ENCODE results near the gene MAGI2. TPM values are rescaled to one million over a fixed set of nuclear protein-coding genes. Genes with fewer than 3 reads are reported as not detected.

MAGI2 gene
- total and polyA plus RNA-seq, 2 donors (not counting 3 experiments of a cell fraction or from before 2014, with no cell fraction given): 0.28 to 6.0 TPM

GRCh38 chr7:78605119-78605518 lies 848.3 kb downstream of the MAGI2 start:
- Histone ChIP-seq H3K4me1 (ENCODE audit: control insufficient read depth, extremely low read depth, insufficient read depth, low read length) (no peaks in the 10 kb centered on the region), H3K9me1 (replicated peaks; ENCODE audit: control insufficient read depth, extremely low read depth, insufficient read depth, low read length) (no peaks in the 10 kb centered on the region), H4K20me1 (replicated peaks; ENCODE audit: control insufficient read depth, extremely low read depth, insufficient read depth, low read length) (no peaks in the 10 kb centered on the region), H3K27ac (ENCODE audit: insufficient read depth, low read depth, low read length) (no peak overlapping the region), H3K9me3 (replicated peaks; ENCODE audit: control insufficient read depth, insufficient read depth, low read length) (no peaks in the 10 kb centered on the region), H3K4me2 (ENCODE audit: insufficient read depth, low read length) (no peak overlapping the region), H2AFZ (ENCODE audit: low read depth, low read length) (no peak overlapping the region), H3K79me2 (ENCODE audit: control insufficient read depth, insufficient read depth, low read length) (no peaks in the 10 kb centered on the region), H3K9ac (replicated peaks; ENCODE audit: extremely low read depth, insufficient read depth, low read length) (no peak overlapping the region), H3K4me3 (replicated peaks in 1 of 3; ENCODE audit: insufficient read depth in 1 of 3, low read depth in 1 of 3, low read length in 3 of 3) (no peak overlapping the region), H3K36me3 (ENCODE audit: control insufficient read depth in 2 of 2, extremely low read depth in 1 of 2, insufficient read depth in 2 of 2, low read length in 2 of 2) (no peaks in the 10 kb centered on the region), H3K27me3 (ENCODE audit: control insufficient read depth in 2 of 2, insufficient read depth in 2 of 2, low read length in 2 of 2) (no peaks in the 10 kb centered on the region)
- no peak for TF ChIP-seq POLR2A (IDR thresholded peaks at IDR 0.05; ENCODE audit: low read depth, low read length)
- TF ChIP-seq EZH2 (IDR thresholded peaks at IDR 0.05; ENCODE audit: borderline replicate concordance, low read depth, low read length, severe bottlenecking): no peak
- TF ChIP-seq FOS (IDR thresholded peaks at IDR 0.05; ENCODE audit: borderline replicate concordance, insufficient read depth, low read length): no peak
- no peak for TF ChIP-seq POLR2AphosphoS5 (IDR thresholded peaks at IDR 0.05; ENCODE audit: insufficient read depth, low read depth, low read length)
- TF ChIP-seq MYC (IDR thresholded peaks at IDR 0.05; ENCODE audit: low read depth, low read length): no peak
- TF ChIP-seq GATA2 (IDR thresholded peaks at IDR 0.05; ENCODE audit: insufficient read depth, insufficient read length, low read depth, low read length): no peak
- TF ChIP-seq CTCF (IDR thresholded peaks at IDR 0.05; ENCODE audit: extremely low read depth in 1 of 2, insufficient read depth in 1 of 2, low read depth in 1 of 2, low read length in 2 of 2): no peak
- TF ChIP-seq JUN (IDR thresholded peaks at IDR 0.05; ENCODE audit: borderline replicate concordance, insufficient read depth, insufficient read length, low read depth): no peak
- no peak for TF ChIP-seq MAX (IDR thresholded peaks at IDR 0.05; ENCODE audit: insufficient read depth, insufficient read length)
- intact Hi-C loops (cut with micrococcal nuclease) (no loop called here), dilution Hi-C loops (cut with MboI; ENCODE audit: extremely low pct_ligation_motif_present, low sequenced_read_pairs) (no loop called here)
- ChIA-PET CTCF (no interaction called here), POLR2A (no interaction called here)
- DNase-seq (ENCODE audit: low read depth, low spot score): no peak
- BruUV-seq (replicated peaks): no TSS peak
- no peak for FAIRE-seq
